Hepatocyte (in vitro differentiated cells): ENCODE measurements around the gene CHST13.

Source experiments
- CTCF ChIP-seq: fragments of 200-600 bp; sonication (generic); IDR thresholded peaks from 2 replicates; pipeline ENCODE4 v1.5.1; 2016; ENCODE audit warnings: antibody characterized with exemption, mild to moderate bottlenecking; ENCODE audit not compliant: poor library complexity
- EZH2phosphoT487 ChIP-seq: fragments of 200-600 bp; sonication (generic); IDR thresholded peaks from one replicate; pipeline ENCODE4 v1.6.1; 2018; ENCODE audit warnings: antibody characterized with exemption, mild to moderate bottlenecking, low read depth, moderate library complexity; ENCODE audit not compliant: unreplicated experiment, severe bottlenecking

- TF ChIP-seq EZH2phosphoT487, result no peak
- no peak for TF ChIP-seq CTCF
These were observed 26.8 kb upstream of the CHST13 start for GRCh38 chr3:126496894-126497850.
